A549 (cell line): ENCODE measurements around the gene FUT6.
"Not testable (repeated sequence)": the region's sequence is repeated elsewhere in the genome, so short reads cannot be mapped to it uniquely, and the experiment has no call there.

ENCODE experiments used
- POLR2A ChIP-seq: IDR thresholded peaks from 2 replicates; pipeline ENCODE4 v1.6.1; 2012; ENCODE audit warnings: mild to moderate bottlenecking, low read length
- TF ChIP-seq, protein P1 (sequence below): IDR thresholded peaks from 2 replicates; pipeline ENCODE4 v1.6.1; 2012
- TF ChIP-seq, protein P2 (sequence below): fragments of 200-600 bp; sonication (generic); IDR thresholded peaks from 2 replicates; pipeline ENCODE4 v1.6.1; 2016; ENCODE audit warnings: antibody characterized with exemption, mild to moderate bottlenecking, moderate library complexity

DNA sequence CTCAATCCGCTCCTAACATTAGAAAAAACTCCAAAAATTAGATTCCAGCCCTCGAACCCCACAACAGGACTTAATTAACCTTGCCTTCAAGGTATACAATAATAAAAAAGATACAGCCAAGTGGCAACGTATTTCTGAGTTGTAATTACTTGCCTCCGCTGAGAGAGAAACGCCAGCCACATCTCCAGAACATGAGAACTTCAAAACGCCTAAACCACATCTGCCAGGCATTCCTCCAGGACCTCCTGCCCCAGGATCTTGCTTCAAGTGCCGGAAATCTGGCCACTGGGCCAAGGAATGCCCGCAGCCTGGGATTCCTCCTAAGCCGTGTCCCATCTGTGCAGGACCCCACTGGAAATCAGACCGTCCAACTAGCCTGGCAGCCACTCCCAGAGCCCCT, 14.6 kb upstream of the FUT6 start:
- TF ChIP-seq, protein P1, sequence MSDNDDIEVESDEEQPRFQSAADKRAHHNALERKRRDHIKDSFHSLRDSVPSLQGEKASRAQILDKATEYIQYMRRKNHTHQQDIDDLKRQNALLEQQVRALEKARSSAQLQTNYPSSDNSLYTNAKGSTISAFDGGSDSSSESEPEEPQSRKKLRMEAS: not testable (repeated sequence)
- not testable (repeated sequence) for TF ChIP-seq POLR2A
- TF ChIP-seq, protein P2, sequence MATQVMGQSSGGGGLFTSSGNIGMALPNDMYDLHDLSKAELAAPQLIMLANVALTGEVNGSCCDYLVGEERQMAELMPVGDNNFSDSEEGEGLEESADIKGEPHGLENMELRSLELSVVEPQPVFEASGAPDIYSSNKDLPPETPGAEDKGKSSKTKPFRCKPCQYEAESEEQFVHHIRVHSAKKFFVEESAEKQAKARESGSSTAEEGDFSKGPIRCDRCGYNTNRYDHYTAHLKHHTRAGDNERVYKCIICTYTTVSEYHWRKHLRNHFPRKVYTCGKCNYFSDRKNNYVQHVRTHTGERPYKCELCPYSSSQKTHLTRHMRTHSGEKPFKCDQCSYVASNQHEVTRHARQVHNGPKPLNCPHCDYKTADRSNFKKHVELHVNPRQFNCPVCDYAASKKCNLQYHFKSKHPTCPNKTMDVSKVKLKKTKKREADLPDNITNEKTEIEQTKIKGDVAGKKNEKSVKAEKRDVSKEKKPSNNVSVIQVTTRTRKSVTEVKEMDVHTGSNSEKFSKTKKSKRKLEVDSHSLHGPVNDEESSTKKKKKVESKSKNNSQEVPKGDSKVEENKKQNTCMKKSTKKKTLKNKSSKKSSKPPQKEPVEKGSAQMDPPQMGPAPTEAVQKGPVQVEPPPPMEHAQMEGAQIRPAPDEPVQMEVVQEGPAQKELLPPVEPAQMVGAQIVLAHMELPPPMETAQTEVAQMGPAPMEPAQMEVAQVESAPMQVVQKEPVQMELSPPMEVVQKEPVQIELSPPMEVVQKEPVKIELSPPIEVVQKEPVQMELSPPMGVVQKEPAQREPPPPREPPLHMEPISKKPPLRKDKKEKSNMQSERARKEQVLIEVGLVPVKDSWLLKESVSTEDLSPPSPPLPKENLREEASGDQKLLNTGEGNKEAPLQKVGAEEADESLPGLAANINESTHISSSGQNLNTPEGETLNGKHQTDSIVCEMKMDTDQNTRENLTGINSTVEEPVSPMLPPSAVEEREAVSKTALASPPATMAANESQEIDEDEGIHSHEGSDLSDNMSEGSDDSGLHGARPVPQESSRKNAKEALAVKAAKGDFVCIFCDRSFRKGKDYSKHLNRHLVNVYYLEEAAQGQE: not testable (repeated sequence)
